ENCODE measurements around the gene MTARC2. TPM values are rescaled to one million over a fixed set of nuclear protein-coding genes. Genes with fewer than 3 reads are reported as not detected.

MTARC2 gene
- total RNA-seq: 11.3 TPM in 2 replicates

GRCh38 chr1:220748089-220748934 is at the start of gene MTARC2:
MTARC2 (plus strand) TSS chr1:220748322; CDS start chr1:220748532, 210 bp downstream.

GRCh38 chr1:220786337-220787068 is 38.4 kb downstream of the MTARC2 start, which contains the start of gene MTARC1:
MTARC1 (plus strand) TSS chr1:220786913; CDS start chr1:220786945, 32 bp downstream.

Other genes with a start within 250 kb of the MTARC2 start
- 1.1 and 4.1 TPM in 2 replicates for gene MARK1, start 220.2 kb upstream of the MTARC2 start, total RNA-seq
- 59.9 and 93.4 TPM in 2 replicates for gene C1orf115, start 58.0 kb upstream of the MTARC2 start, total RNA-seq
- 6.0 and 7.0 TPM in 2 replicates for gene MTARC1, start 38.6 kb downstream of the MTARC2 start, total RNA-seq
- 5.2 and 19.8 TPM in 2 replicates for gene HLX, start 131.1 kb downstream of the MTARC2 start, total RNA-seq

Measured in dermis lymphatic vessel endothelial cell (primary cell).